ENCODE measurements around the gene SERPINB1.

- no peak for TF ChIP-seq SUZ12 (IDR thresholded peaks at IDR 0.05)
- TF ChIP-seq SP1 (IDR thresholded peaks at IDR 0.05) = no peak
- TF ChIP-seq BHLHE40 (IDR thresholded peaks at IDR 0.05; ENCODE audit: borderline replicate concordance) = no peak
- TF ChIP-seq NFRKB (IDR thresholded peaks at IDR 0.05) = no peak
- no peak for TF ChIP-seq FOXM1 (IDR thresholded peaks at IDR 0.05; ENCODE audit: borderline replicate concordance)
- TF ChIP-seq LEF1 (IDR thresholded peaks at IDR 0.05; ENCODE audit: borderline replicate concordance) = no peak
Observed at GRCh38 chr6:2793534-2794151, 48.0 kb downstream of the SERPINB1 start.
